Uterus (tissue), 2 donors: ENCODE results near the gene WDTC1.
"Not testable (repeated sequence)": the region's sequence is repeated elsewhere in the genome, so short reads cannot be mapped to it uniquely, and the experiment has no call there.

Experiments used
- POLR2A ChIP-seq, 2 donors: fragments of 450-650 bp; IDR thresholded peaks; one replicate each; pipeline ENCODE4 v1.6.1; 2016; ENCODE audit warnings: antibody characterized with exemption in 2 of 2, mild to moderate bottlenecking in 1 of 2, moderate library complexity in 1 of 2
- TF ChIP-seq, protein P1 (sequence below), 4 experiments: fragments of 200-600 bp in 2 of 4; fragments of 450-650 bp in 2 of 4; sonication (generic) in 2 of 4; IDR thresholded peaks; one replicate each; pipeline ENCODE4 v1.5.1; 2016 to 2019; ENCODE audit warnings: antibody characterized with exemption in 4 of 4, mild to moderate bottlenecking in 2 of 4, moderate library complexity in 1 of 4

- TF ChIP-seq, protein P1, sequence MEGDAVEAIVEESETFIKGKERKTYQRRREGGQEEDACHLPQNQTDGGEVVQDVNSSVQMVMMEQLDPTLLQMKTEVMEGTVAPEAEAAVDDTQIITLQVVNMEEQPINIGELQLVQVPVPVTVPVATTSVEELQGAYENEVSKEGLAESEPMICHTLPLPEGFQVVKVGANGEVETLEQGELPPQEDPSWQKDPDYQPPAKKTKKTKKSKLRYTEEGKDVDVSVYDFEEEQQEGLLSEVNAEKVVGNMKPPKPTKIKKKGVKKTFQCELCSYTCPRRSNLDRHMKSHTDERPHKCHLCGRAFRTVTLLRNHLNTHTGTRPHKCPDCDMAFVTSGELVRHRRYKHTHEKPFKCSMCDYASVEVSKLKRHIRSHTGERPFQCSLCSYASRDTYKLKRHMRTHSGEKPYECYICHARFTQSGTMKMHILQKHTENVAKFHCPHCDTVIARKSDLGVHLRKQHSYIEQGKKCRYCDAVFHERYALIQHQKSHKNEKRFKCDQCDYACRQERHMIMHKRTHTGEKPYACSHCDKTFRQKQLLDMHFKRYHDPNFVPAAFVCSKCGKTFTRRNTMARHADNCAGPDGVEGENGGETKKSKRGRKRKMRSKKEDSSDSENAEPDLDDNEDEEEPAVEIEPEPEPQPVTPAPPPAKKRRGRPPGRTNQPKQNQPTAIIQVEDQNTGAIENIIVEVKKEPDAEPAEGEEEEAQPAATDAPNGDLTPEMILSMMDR (IDR thresholded peaks at IDR 0.05): not testable (repeated sequence)
- TF ChIP-seq POLR2A (IDR thresholded peaks at IDR 0.05): not testable (repeated sequence)
Measured at GRCh38 chr1:27289125-27289524, 54.7 kb downstream of the WDTC1 start.
